Measurements from ENCODE around the gene PDXK.

Gene PDXK

DNA sequence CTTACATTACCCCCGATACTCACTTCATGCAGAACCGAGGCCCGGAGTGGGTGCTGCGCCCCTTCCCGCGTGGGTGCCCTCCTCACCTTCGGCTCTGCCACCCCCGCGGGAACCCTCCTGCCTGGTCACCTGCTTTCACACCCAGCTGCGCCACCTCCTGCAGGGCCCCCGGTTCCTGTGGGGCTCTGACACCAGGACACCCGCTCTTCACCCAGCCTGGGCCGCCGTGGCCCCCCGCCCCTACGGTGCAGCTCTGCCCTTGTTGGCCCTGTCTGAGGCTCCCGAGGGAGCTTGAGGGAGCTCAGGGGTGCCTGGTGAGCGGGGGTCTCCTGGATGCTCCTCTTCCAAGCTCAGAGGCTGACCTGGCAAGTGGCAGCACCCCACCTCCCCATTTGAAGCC lies 89.4 kb downstream of the PDXK start:
- DNase-seq, result no peak

DNA sequence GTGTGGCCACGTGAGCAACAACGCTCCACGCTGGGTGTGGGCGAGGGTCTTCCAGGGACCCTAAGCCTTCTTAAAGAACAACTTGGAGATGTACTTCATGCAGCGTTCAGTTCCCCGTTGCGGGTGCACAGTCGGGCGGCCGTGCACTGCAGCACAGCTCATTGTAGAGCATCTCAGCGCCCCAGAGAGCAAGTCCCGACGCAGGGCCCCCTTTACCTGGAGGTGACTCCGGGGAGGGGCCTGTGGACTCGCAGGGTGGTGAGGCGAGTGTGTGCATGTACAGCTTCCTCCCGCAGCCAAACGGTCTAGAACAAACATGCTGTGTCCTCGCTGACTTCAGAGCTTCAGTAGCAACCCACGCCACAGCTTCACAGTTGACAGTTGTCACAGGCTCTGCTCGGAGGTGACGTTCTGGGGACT lies 89.9 kb downstream of the PDXK start:
- no peak for DNase-seq

DNA sequence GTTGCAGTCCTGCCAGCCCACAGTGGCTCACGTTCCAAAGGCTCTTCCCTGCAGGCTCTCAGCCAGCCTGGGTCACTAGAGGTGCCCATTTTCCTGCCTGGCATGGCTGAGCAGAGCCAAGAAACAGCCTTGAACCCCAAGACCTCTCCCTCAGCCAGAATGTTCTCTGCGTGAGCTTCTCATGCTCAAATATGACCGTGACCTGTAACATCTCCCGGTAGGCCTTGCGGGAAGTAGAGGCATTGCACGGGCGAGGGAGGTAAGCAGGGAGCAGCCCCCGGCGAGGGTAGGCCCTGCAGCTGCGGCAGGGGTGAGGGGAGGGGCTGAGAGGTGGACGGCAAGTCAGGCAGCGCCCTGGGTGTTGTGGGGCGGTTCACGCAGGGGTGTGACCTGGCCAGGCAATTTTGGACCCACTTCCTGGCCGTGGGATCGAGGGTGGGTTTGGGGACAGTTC lies 90.4 kb downstream of the PDXK start:
- no peak for DNase-seq

DNA sequence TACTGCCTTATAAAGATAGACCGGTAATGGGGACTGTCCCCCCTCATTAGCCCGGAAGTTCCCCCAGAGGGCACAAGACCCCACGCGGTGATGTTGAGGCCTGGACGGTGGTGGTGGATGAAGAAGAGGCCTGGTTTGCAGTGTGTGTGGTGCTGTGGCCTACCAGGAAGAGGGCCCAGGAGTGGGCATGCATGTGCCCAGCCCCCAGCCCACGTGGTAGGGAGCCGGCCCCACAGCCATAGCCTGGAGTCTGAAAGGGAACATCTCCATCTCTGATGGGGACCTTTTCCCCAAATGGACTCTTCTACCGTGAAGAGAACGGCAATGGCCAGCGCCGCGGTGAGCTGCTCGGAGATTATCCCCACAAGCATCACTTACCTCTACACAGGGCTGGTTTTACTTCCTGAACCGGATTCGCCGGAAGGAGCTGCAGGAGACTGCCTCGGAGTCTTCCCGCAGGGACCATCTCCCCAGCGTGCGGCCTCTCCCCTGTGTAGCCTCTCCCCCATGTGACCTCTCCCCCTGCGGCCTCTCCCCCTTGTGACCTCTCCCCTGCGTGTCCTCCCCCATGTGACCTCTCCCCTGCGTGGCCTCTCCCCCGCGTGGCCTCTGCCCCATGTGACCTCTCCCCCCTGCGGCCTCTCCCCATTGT lies 91.0 kb downstream of the PDXK start:
- no peak for DNase-seq

DNA sequence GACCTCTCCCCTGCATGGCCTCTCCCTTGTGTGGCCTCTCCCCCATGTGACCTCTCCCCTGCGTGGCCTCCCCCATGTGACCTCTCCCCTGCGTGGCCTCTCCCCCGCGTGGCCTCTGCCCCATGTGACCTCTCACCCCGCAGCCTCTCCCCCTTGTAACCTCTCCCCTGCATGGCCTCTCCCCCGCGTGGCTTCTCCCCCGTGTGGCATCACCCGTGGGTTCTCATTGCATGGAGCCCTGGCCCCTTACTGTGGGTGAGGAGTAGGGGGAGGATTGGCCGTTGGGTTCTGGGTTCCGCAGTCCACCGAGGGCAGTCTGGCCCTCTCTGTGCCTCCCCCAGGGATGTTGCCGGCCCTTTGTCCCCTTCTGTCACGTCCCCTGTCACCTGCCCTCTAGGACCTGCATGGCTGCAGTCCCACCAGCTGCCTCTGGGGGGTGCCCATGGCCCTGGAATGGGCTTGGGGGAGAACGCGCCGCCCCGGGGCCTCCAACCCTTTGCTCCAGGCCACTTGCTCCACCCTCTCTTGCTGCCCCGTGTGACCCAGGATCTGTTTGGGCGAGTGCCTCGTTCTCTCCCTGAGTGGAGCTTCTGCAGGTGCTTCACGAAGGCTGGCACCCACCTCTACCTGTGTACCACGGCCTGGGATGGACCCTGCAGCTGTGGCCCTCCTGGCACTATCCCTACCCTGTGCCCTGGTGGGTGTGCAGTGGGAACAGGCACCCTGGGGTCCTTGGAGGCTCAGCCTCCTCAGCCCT lies 91.8 kb downstream of the PDXK start:
- peak; percentile 87 to 95 (median 94) for DNase-seq

DNA sequence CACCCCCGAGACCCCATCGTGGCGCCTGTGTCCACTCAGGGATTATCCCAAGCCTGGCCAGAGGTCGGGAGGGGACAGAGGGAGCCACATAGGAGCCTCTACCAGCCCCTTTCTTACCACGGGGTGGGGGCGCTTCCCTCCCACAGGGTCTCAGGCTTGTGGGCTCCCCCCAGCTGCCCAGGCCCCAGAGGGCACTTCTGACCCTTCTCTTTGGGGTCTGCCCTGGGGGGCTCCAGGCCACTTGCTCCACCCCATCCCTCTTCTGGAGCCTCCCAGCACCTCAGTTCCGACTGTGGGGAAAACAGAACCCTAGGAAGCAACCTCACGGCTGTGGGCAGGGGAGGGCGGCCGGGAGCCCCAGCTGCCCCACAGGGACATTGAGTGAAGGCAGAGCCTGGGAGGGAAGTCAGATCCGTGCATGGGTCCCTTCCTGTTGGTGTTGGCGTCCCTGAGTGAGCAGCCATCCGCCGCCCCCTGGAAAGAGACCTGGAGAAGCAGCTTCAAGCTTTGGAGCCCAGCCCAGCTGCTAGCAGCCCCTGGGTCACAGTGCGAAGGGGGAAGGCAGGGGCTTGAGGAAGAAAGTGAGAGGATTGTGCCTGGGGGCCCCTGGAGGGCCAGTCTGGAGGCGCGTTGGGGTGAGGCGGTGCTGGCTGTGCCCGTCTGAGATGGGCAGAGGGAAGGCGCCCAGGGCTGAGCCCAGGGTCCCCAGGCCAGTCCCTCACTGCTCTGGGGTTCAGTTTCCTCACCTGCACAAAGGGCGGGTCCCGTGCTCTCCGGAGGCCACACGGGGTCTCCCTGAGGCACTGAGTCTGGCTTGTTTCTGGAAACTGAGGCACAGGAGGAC lies 92.6 kb downstream of the PDXK start:
- DNase-seq, result peak in 1 of 3 donors; percentile 33

Data from suppressor macrophage treated with lipopolysaccharide for 1 hour (primary cell).